ENCODE results near the gene MS4A13.

Gene MS4A13, protein sequence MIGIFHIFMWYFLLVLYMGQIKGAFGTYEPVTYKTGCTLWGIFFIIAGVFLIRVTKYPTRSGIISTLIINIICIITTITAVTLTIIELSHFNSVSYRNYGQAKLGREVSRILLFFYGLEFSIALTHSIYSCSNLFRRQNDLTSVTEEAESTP

DNA sequence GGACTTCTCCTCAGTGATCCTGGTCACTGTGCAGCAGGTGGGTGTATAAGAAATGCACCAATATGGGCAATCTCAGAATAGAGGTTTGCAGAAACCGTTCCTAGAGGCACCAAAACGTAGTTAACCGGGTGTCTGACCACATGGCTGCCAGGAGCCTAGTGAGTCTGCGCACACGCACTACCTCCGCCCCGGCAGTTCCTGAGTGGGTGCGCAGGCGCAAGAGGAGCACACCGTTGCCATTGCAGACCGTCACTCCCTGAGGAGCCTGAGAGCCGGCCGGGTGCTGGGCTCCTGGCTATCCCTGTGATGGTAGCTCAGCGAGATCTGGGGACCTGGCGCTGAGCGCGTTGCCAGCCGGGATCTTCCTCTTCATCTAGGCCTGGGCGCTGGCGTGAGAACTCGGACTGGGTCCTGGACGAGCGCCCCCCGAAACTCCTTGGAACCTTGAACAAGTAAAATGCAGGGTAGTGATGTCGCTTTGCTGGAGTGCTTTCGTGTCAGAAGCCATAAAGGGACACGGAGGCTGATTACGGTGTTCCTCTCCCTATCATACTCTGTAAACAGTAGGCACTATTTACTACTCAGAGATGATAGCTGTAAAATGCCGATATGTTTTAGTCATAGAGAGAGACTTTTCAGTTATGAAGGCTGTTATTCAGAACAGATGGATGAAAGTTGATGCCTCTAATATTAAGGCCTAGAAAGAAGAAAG lies at the start of gene MS4A13:
MS4A13 (plus strand) TSS at position 249 of the 712 bp plus-strand sequence. CDS start 2,692 bp downstream, outside the sequence.
- Histone ChIP-seq H3K4me1 (ENCODE audit: control insufficient read depth in 1 of 2, insufficient read depth in 1 of 2, low read depth in 1 of 2, low read length in 1 of 2) (no peaks in the 10 kb centered on the region), H3K9me3 (no peaks in the 10 kb centered on the region), H3K36me3 (no peaks in the 10 kb centered on the region), H3K4me3 (ENCODE audit: low read depth in 1 of 2, low read length in 1 of 2) (no peak within 1 kb of the TSS), H3K27ac (no peak within 1 kb of the TSS), H3K27me3 (no peaks in the 10 kb centered on the region)
- TF ChIP-seq, protein P1, sequence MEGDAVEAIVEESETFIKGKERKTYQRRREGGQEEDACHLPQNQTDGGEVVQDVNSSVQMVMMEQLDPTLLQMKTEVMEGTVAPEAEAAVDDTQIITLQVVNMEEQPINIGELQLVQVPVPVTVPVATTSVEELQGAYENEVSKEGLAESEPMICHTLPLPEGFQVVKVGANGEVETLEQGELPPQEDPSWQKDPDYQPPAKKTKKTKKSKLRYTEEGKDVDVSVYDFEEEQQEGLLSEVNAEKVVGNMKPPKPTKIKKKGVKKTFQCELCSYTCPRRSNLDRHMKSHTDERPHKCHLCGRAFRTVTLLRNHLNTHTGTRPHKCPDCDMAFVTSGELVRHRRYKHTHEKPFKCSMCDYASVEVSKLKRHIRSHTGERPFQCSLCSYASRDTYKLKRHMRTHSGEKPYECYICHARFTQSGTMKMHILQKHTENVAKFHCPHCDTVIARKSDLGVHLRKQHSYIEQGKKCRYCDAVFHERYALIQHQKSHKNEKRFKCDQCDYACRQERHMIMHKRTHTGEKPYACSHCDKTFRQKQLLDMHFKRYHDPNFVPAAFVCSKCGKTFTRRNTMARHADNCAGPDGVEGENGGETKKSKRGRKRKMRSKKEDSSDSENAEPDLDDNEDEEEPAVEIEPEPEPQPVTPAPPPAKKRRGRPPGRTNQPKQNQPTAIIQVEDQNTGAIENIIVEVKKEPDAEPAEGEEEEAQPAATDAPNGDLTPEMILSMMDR (IDR thresholded peaks at IDR 0.05), result no peak

DNA sequence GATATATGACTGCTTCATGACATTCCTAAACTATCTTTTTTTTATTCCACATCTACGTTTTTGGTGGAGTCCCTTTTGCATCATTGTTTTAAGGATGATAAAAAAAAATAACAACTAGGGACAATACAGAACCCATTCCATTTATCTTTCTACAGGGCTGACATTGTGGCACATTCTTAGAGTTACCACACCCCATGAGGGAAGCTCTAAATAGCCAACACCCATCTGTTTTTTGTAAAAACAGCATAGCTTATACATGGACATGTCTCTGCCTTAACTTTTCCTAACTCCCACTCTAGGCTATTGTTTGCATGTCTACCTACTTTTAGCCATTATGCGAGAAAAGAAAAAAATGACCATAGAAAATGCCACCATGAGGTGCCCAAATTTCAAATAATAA lies 46.4 kb upstream of the MS4A13 start:
- H3K4me1 ChIP-seq (ENCODE audit: control insufficient read depth in 1 of 2, insufficient read depth in 1 of 2, low read depth in 1 of 2, low read length in 1 of 2), result peaks cover 0 to under 1% of the 10 kb centered on the region in 2 experiments
- no peak overlapping the region for H3K4me3 ChIP-seq (ENCODE audit: low read depth in 1 of 2, low read length in 1 of 2)
- H3K27ac ChIP-seq, result no peak overlapping the region

DNA sequence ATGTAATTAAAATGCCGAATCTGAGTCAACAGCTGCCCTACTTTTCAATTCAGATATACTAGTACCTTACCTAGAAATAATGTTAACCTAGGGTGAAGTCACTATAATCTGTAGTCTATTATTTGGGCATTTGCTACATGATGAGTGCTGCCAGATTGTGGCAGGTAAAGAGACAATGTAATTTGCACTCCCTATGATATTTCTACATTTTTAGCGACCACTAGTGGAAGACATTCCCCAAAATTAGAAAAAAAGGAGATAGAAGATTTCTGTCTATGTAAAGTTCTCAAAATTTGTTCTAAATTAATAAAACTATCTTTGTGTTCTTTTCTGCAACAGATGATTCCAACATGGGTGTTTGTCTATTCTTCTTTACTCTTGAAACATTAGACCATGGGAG lies 45.5 kb upstream of the MS4A13 start:
- H3K9me3 ChIP-seq, result no peaks in the 10 kb centered on the region
- no peak overlapping the region for H3K27ac ChIP-seq
- H3K36me3 ChIP-seq, result no peaks in the 10 kb centered on the region
- no peak overlapping the region for H3K4me3 ChIP-seq (ENCODE audit: low read depth in 1 of 2, low read length in 1 of 2)
- no peaks in the 10 kb centered on the region for H3K27me3 ChIP-seq
- TF ChIP-seq, protein P1 (IDR thresholded peaks at IDR 0.05), result no peak
- H3K4me1 ChIP-seq (ENCODE audit: control insufficient read depth in 1 of 2, insufficient read depth in 1 of 2, low read depth in 1 of 2, low read length in 1 of 2), result no peaks in the 10 kb centered on the region

More for the DNA sequence above, 46.4 kb upstream of the MS4A13 start:
- TF ChIP-seq, protein P1 (IDR thresholded peaks at IDR 0.05), result no peak
- Histone ChIP-seq H3K36me3 (no peaks in the 10 kb centered on the region), H3K9me3 (no peaks in the 10 kb centered on the region), H3K27me3 (no peaks in the 10 kb centered on the region)

DNA sequence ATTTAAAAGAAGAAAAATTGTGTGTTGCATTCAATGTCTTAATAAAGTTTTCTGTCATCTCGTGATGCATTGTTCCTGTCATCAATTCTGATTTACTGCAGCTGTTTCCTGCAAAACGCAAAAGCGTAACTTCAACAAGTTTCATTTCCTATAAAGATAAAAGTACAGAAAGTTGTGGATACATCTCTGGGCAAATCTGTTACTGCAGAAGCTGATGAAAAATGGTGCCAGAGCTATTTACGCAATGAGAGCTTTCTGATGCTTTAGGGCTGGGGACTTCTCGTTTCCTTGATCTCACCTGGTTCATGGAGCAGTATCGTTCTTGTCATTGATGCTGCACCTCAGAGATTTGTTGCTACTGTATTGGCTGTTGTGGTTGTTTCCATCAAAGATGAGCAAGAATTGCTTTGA lies 38.2 kb upstream of the MS4A13 start:
- H3K27ac ChIP-seq, result no peak overlapping the region
- TF ChIP-seq, protein P1 (IDR thresholded peaks at IDR 0.05), result no peak
- peaks cover 0 to under 1% of the 10 kb centered on the region in 2 experiments for H3K4me1 ChIP-seq (ENCODE audit: control insufficient read depth in 1 of 2, insufficient read depth in 1 of 2, low read depth in 1 of 2, low read length in 1 of 2)
- H3K27me3 ChIP-seq, result no peaks in the 10 kb centered on the region
- no peaks in the 10 kb centered on the region for H3K9me3 ChIP-seq
- no peaks in the 10 kb centered on the region for H3K36me3 ChIP-seq
- H3K4me3 ChIP-seq (ENCODE audit: low read depth in 1 of 2, low read length in 1 of 2), result no peak overlapping the region

DNA sequence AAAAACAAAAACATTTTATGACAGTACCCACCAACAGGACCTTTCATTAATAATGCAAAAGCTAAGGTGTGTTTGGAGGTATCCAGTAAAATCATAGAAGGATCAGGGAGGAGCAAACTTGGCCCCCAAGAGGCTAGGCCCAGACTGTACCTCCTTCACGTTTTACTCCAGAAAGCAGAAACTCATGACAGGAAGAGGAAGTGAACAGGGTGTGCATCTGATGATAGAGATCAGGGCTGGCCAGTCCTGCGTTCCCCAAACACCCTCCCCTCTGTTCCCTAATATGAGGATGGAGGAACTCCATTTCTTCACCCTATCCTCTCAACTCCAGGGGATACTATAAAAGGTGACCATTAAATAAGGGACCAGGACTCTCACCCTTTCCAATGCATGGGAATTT lies 32.8 kb upstream of the MS4A13 start:
- Histone ChIP-seq H3K27ac (peak overlapping the region; percentile 3), H3K4me3 (ENCODE audit: low read depth in 1 of 2, low read length in 1 of 2) (no peak overlapping the region), H3K36me3 (no peaks in the 10 kb centered on the region), H3K4me1 (ENCODE audit: control insufficient read depth in 1 of 2, insufficient read depth in 1 of 2, low read depth in 1 of 2, low read length in 1 of 2) (peaks cover 9 to 21% of the 10 kb centered on the region in 2 experiments), H3K9me3 (no peaks in the 10 kb centered on the region), H3K27me3 (no peaks in the 10 kb centered on the region)
- TF ChIP-seq, protein P1 (IDR thresholded peaks at IDR 0.05), result no peak

Measured in neutrophil (primary cell).